ENCODE measurements around the gene C12orf76. TPM values are rescaled to one million over a fixed set of nuclear protein-coding genes. Genes with fewer than 3 reads are reported as not detected.

Gene C12orf76
- total and polyA plus RNA-seq, 9 of the 15 experiments (the other 6 are each of a cell fraction or from before 2014, with no cell fraction given), result 6.3 to 38.6 (median 12.3) TPM

DNA sequence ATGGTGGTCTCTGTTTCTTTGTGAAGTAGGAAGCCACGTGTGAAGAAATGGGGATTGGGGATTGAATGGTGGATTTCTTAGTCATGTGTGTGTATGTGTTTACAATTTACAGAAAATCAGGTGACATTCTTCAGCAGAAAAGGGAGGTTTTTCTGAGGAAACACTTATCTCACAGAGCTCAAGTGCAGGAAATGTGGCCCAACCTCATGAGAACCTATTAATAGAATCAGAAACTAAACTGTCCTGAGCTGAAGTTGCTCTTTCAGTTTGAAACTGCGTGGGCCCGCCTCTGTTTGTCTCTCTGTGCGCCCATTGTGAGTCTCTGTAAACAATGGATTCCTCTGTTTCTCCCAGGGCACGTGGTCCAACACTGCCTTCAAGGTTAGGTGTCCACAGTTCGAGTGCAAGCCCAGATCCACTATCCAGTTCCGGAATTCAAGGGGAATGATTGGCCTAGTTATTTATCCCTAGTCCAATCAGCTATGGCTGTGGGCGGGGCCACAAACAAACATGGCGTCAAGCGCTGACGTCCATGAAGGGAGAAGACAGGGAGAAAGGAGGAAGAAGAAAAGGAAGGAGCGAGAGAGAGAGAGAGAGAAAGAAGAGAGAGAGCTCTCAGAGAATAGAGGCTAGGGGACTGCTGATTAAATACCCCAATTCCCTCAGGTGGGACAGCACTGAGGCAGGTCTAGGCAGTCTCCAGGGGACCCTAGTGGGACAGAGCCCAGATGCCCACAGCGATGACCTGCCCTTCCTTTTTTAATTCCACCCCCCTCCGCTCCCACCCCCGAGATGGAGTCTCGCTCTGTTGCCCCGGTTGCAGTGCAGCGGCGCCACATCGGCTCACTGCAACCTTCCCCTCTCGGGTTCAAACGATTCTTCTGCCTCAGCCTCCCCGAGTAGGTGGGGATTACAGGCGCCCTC is 31.4 kb upstream of the C12orf76 start (continued):
- TF ChIP-seq, protein P1, sequence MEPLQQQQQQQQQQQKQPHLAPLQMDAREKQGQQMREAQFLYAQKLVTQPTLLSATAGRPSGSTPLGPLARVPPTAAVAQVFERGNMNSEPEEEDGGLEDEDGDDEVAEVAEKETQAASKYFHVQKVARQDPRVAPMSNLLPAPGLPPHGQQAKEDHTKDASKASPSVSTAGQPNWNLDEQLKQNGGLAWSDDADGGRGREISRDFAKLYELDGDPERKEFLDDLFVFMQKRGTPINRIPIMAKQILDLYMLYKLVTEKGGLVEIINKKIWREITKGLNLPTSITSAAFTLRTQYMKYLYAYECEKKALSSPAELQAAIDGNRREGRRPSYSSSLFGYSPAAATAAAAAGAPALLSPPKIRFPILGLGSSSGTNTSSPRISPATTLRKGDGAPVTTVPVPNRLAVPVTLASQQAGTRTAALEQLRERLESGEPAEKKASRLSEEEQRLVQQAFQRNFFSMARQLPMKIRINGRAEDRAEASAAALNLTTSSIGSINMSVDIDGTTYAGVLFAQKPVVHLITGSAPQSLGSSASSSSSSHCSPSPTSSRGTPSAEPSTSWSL (CRISPR knock-in tag; IDR thresholded peaks at IDR 0.05; ENCODE audit: borderline replicate concordance), result no peak
- TF ChIP-seq ZNF354B (CRISPR knock-in tag; IDR thresholded peaks at IDR 0.05) (0 out of 2 replicates have a peak, but pooled peaks have one; percentile 58), PML (IDR thresholded peaks at IDR 0.05; ENCODE audit: low read length) (no peak), SAP30 (IDR thresholded peaks at IDR 0.05; ENCODE audit: borderline replicate concordance, insufficient read depth, low read depth, low read length, poor library complexity, severe bottlenecking) (no peak), ARNT (IDR thresholded peaks at IDR 0.05) (no peak), ZBED1 (IDR thresholded peaks at IDR 0.05) (no peak), MYC (IDR thresholded peaks at IDR 0.05; ENCODE audit: low read depth, low read length) (peak; percentile 94), MYC (CRISPR knock-in tag; IDR thresholded peaks at IDR 0.05; ENCODE audit: borderline replicate concordance, low read depth) (peak; percentile 81; the same call in 1 of the 2 replicates), BCL6 (CRISPR knock-in tag; IDR thresholded peaks at IDR 0.05) (no peak), ZSCAN32 (CRISPR knock-in tag; IDR thresholded peaks at IDR 0.05) (no peak; the same call in 1 of the 2 replicates), ESRRA (IDR thresholded peaks at IDR 0.05; ENCODE audit: borderline replicate concordance, low read depth) (peak; percentile 44; the same call in 1 of the 2 replicates), IFI16 (CRISPR knock-in tag; IDR thresholded peaks at IDR 0.05) (peak; percentile 47; the same call in 1 of the 2 replicates), HCFC1 (IDR thresholded peaks at IDR 0.05; ENCODE audit: low read depth, low read length) (peak; percentile 25; the same call in 1 of the 2 replicates), XRCC4 (IDR thresholded peaks at IDR 0.05; ENCODE audit: extremely low read depth, insufficient read depth, insufficient read length) (no peak), ZC3H11A (IDR thresholded peaks at IDR 0.05; ENCODE audit: low read depth, low read length) (0 out of 2 replicates have a peak, but pooled peaks have one; percentile 4)
- TF ChIP-seq, protein P2, sequence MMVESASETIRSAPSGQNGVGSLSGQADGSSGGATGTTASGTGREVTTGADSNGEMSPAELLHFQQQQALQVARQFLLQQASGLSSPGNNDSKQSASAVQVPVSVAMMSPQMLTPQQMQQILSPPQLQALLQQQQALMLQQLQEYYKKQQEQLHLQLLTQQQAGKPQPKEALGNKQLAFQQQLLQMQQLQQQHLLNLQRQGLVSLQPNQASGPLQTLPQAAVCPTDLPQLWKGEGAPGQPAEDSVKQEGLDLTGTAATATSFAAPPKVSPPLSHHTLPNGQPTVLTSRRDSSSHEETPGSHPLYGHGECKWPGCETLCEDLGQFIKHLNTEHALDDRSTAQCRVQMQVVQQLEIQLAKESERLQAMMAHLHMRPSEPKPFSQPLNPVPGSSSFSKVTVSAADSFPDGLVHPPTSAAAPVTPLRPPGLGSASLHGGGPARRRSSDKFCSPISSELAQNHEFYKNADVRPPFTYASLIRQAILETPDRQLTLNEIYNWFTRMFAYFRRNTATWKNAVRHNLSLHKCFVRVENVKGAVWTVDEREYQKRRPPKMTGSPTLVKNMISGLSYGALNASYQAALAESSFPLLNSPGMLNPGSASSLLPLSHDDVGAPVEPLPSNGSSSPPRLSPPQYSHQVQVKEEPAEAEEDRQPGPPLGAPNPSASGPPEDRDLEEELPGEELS (CRISPR knock-in tag; IDR thresholded peaks at IDR 0.05; ENCODE audit: borderline replicate concordance), result no peak
- TF ChIP-seq, protein P3, sequence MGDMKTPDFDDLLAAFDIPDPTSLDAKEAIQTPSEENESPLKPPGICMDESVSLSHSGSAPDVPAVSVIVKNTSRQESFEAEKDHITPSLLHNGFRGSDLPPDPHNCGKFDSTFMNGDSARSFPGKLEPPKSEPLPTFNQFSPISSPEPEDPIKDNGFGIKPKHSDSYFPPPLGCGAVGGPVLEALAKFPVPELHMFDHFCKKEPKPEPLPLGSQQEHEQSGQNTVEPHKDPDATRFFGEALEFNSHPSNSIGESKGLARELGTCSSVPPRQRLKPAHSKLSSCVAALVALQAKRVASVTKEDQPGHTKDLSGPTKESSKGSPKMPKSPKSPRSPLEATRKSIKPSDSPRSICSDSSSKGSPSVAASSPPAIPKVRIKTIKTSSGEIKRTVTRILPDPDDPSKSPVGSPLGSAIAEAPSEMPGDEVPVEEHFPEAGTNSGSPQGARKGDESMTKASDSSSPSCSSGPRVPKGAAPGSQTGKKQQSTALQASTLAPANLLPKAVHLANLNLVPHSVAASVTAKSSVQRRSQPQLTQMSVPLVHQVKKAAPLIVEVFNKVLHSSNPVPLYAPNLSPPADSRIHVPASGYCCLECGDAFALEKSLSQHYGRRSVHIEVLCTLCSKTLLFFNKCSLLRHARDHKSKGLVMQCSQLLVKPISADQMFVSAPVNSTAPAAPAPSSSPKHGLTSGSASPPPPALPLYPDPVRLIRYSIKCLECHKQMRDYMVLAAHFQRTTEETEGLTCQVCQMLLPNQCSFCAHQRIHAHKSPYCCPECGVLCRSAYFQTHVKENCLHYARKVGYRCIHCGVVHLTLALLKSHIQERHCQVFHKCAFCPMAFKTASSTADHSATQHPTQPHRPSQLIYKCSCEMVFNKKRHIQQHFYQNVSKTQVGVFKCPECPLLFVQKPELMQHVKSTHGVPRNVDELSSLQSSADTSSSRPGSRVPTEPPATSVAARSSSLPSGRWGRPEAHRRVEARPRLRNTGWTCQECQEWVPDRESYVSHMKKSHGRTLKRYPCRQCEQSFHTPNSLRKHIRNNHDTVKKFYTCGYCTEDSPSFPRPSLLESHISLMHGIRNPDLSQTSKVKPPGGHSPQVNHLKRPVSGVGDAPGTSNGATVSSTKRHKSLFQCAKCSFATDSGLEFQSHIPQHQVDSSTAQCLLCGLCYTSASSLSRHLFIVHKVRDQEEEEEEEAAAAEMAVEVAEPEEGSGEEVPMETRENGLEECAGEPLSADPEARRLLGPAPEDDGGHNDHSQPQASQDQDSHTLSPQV (IDR thresholded peaks at IDR 0.05), result peak; percentile 99
- TF ChIP-seq, protein P4, sequence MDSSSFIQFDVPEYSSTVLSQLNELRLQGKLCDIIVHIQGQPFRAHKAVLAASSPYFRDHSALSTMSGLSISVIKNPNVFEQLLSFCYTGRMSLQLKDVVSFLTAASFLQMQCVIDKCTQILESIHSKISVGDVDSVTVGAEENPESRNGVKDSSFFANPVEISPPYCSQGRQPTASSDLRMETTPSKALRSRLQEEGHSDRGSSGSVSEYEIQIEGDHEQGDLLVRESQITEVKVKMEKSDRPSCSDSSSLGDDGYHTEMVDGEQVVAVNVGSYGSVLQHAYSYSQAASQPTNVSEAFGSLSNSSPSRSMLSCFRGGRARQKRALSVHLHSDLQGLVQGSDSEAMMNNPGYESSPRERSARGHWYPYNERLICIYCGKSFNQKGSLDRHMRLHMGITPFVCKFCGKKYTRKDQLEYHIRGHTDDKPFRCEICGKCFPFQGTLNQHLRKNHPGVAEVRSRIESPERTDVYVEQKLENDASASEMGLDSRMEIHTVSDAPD (CRISPR knock-in tag; IDR thresholded peaks at IDR 0.05), result no peak

Measured in K562 (cell line).